NCI-H1048 (cell line): ENCODE data around the gene CCND1.
"Not testable (repeated sequence)": the region's sequence is repeated elsewhere in the genome, so short reads cannot be mapped to it uniquely, and the experiment has no call there.

Experiments
- DNase-seq: peaks from one replicate; lab custom pipeline; 2025; lab: John Stamatoyannopoulos, UW

The CCND1 gene

DNA sequence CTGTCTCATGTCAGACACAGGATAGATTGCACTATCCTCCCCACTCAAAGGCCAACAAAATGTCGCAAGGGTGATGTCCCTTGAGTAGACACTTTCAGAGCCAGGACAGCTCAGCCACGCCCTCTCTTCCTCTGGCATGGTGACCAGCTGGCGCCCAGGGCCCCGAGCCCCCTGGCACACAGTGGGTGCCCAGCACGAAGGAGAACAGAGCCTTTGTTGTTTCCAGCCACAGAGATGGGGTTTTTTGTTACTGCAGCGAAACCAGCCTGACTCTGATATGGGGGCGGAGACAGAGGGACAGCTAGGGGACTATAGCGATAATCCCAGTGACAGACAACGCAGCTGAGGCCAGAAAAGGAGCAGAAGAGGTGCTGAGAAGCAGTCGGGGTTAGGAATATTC lies 23.3 kb upstream of the CCND1 start:
- DNase-seq, result no peak

DNA sequence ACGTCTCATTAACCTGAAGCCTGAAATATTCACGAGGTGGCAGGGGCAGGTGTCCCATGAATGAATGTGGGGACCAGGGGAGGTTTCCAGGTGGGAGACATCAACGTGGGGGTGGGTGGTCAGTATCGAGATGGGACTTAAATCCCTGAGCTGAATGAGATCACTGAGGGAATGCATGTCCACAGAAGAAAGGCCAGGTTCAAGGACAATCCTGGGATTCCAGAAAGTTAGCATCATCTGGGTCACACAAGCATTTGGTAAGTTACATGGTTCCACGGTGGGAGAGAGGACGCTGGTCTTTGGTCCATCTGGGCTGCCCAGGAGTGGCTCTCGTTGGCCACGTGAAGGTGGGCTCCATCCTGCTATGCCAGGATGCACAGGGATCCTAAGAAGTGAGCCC lies 22.7 kb upstream of the CCND1 start:
- DNase-seq, result no peak

DNA sequence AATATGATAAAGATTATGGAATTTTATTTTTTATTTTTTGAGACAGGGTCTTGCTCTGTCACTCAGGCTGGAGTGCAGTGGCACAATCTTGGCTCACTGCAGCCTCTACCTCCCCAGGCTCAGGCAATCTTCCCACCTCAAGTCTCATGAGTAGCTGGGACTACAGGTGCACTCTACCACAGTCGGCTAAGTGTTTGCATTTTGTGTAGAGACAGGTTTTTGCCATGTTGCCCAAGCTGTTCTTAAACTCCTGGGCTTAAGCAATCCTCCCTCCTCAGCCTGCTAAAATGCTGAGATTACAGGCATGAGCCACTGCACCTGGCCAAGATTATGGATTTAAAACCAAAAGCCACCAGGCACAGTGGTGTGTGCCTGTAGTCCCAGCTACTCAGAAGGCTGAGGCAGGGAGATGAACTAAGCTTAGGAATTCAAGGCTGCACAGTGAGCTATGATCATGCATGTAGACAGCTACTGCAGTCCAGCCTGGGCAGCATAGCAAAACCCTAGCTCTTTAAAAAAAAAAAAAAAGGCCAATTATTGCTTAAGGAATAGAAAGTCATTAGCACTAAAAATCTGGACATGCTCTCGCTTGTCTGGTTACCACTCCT lies 20.2 kb upstream of the CCND1 start:
- no peak for DNase-seq

DNA sequence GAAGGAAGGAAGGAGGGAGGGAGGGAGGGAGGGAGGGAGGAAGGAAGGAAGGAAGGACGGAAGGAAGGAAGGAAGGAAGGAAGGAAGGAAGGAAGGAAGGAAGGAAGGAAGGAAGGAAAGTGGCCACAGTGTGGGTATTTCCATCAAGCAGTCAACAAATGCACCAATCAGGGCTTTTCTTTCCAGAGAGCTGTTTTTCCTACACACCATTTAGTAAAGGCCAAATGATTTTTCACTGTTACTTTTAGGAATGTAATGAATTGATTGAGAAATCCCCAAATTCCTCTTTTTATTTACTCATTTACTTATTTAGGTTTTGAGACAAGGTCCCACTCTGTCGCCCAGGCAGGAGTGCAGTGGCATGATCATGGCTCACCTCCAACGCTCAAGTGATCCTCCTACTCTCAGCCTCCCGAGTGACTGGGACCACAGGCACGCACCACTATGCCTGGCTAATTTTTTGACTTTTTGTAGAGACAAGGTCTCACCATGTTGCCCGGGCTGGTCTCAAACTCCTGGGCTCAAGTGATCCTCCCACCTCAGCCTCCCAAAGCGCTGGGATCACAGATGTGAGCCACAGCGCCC lies 18.8 kb upstream of the CCND1 start:
- DNase-seq, result not testable (repeated sequence)

DNA sequence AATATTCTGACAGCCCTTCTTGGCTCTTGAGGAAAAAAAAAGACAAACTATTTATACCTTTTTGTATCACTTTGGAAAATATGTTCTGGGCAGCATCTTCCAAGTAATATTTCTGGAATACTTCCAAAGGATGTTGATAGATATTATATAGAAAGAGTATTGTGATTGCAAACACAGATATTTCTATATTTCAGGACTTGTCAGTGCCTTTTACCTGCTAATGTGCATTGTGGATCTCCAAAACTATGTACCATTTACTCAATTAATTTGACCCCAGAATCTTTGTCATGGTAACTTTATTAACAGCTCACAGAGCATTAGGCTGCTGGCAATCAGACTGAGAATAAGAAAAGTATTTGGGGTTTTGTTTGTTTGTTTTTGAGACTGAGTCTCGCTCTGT lies 16.7 kb upstream of the CCND1 start:
- no peak for DNase-seq

DNA sequence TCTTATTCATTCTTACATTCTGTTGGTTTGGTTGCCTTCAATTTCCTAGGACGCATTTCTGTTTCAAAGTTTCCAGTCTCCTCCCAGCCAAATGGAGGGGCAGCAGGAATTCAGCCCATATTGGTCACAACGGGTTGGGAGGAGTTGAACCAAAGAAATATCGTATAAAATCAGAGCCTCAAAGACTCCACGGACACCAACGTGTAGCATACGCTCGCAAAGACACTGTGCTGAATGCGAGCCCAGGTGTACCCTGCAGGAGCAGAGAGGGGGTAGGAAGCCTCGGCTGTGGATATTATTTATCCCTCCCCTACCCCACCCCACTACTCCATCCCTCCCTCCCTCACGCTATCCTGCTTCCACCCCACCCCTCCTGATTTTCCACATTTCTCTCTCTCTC lies 15.5 kb upstream of the CCND1 start:
- DNase-seq, result no peak

DNA sequence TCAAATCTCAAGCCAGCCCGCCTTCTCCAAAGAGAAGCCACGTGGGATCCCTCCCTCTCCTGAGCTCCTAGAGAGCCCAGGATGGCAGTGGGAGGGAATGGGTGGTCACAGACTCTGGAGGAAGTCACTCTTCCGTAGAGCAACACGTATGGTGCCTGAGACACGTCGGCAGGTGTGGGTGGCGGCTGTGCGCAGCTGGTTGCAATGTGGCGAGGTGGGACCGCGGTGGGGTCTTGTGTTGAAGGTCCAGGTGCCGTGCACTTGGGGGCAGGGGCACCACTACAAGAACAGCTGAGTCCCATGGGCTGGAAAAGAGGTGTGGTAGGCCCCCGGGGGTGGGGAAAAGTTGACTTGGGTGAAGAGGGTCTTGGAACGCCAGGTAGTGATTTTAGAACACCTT lies 13.4 kb upstream of the CCND1 start:
- DNase-seq, result no peak

DNA sequence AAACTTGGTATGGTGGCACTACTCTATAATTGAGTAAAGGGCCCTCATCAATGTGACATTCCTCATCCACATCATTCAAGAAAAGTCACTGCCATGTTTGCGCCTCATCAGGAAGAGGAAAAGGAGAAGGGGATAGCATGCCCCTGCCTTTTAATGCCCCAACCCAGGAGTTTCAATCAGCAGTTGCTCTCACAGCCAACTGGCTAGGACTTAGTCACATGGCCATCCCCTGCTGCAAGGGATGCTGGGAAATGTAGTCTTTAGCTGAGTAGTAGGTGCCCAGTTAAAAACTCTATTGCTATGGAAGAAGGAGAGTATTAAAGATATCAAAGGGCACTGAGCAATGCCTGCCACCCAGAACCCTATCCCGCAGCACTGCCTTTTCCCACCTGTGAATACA lies 10.9 kb upstream of the CCND1 start:
- no peak for DNase-seq

DNA sequence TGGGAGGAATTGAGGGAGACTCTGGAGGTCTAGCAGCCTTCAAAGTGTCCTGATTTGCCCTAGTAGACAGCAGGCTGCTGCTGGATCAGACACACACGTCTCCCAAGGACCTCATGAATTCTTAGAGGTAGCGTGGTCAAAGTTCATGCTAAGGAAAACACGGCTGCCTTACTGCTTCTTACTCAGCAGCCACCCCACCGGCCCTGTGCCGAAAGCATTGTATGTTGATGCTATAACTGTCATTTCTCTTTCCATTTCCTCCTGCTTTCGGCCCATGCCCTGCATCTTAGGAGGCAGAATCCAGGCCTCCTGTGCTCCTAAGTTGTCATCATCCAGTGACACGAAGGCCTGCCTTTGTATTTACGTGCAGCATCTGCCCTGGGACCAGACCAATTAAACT lies 10.5 kb upstream of the CCND1 start:
- DNase-seq, result no peak

DNA sequence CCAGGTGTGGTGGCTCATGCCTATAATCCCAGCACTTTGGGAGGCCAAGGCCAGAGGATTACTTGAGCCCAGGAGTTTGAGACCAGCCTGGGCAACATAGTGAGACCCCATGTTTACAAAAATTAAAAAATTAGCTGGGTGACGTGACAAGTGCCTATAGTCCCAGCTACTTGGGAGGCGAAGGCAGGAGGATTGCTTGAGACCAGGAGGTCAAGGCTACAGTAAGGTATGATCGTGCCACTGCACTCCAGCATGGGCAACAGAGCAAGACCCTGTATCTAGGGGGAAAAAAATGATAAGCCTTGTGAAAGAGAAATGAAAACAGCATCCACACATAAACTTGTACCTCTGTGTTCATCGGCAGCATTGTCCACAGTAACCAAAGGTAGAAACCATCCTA lies 8.1 kb upstream of the CCND1 start:
- DNase-seq, result no peak

DNA sequence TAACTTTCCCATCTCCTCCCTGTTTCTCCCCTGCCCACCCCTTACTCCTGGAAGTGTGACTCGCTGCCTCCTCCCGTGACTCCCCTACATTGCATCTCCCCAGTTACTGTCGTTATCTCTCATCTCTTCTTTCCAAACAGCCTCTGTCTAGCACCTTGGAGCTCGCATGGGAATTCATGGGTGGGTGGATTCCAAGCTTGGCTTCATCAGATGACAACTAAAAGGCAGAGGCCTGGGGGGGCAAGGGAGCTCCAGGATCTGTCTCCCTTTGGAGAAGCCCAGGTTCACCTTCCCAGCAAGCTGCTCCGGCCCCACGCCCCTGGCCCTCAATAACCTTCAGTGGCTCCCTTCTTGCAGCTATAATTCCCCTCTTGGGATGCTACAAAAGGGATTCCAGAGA lies 6.9 kb upstream of the CCND1 start:
- no peak for DNase-seq

DNA sequence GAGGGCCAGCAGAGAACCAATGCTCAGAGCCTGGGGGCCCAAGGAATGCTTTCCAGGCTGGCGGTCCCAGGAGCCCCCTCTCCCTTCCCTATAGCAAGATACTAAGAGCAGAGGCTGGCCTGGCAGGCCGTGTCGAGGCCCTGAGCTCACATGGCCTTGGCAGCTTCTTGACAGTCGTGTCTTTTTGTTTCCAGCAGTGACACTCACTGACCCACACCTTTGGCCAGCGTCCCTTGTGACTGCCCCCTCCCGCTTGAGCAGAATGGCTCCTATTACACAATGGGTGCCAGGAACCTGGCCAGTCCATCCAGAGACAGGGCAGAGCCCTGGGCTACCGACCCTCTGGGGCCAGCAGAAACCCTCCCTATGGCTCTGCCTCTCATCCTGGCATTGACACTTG lies 6.4 kb upstream of the CCND1 start:
- DNase-seq, result no peak

DNA sequence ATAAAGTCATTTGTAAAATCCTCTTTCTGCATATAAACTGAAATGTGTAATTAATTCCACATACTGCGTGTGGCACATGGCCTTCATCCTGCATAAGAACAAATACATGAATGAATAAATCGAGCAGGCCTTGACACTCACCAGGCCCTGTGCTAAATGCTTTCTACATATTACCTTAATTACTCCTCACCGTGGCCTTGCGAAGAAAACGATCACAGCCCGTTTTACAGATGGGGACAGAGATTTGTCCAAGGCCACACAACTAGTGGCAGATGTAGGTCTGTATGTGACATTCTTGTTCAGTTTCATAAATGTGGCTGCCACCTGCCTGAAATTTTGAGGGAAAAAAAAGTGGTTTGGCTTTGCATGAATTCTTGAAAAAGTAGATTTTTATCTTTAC lies 5.8 kb upstream of the CCND1 start:
- DNase-seq, result no peak

DNA sequence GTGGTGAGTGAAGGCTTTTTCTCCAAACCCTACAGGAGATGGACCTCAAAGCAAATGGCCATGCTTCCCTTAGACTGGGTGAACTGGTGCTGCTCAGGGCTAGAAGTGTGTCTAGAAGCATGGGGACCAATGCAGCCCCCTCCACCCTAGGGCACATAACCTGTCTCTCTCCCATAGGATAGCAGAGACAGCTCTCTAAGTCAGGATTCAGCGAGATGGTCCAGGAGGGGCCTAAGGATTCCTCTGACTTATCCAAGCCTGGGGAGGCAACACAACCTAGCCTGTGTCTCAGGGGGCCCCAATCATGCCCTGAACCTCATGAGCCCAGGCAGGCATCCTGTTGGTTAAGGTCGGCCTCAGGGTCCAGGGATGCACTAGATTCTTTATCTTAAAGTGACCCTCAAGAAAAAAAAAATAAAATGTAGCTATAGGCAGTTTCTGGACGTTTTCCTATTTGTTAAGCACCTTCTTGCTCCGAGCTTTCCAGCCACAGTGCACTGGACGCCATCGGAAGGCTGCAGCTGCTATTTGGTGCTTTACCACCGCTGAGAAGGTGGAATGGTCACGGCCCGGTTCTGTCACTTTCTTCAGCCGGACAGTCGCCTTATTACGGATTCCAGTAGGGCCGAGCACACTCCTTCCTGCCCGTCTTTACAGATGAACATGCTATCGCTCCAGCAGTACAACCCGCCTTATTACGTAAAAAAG lies 5.0 kb upstream of the CCND1 start:
- no peak for DNase-seq

DNA sequence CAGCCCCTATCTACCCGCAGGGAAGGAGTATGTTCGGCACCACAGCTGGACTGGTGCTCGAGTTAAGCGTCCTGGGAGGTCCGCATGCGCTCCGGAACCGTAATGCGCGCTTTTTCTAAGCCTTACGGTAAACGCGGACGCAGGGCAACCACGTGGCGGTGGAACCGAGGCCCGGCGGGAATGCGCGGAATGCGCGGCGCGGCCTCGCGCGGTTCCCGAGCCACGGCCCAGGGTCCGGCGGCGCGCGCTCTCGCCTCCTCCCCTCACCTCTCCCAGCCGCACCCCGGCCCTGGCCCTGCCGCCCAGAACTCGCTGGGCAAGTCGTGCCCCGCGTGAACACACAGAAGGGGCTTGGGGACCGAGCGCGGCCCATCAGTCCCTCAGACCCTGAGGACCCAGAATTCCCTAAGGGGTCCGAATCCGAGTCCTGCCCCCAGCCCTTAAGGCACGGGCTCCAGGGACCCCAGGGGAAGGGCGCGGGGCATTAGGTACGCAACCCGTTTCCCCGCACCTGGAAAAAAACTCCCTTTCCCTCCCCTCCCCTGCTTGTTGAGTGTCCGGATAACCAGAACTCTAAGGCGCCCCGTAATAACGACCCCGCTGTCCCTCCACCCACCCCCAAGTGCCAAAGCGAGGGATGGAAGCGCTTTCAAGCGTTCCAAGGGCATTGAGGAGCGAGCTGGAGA lies 4.3 kb upstream of the CCND1 start:
- DNase-seq, result no peak

DNA sequence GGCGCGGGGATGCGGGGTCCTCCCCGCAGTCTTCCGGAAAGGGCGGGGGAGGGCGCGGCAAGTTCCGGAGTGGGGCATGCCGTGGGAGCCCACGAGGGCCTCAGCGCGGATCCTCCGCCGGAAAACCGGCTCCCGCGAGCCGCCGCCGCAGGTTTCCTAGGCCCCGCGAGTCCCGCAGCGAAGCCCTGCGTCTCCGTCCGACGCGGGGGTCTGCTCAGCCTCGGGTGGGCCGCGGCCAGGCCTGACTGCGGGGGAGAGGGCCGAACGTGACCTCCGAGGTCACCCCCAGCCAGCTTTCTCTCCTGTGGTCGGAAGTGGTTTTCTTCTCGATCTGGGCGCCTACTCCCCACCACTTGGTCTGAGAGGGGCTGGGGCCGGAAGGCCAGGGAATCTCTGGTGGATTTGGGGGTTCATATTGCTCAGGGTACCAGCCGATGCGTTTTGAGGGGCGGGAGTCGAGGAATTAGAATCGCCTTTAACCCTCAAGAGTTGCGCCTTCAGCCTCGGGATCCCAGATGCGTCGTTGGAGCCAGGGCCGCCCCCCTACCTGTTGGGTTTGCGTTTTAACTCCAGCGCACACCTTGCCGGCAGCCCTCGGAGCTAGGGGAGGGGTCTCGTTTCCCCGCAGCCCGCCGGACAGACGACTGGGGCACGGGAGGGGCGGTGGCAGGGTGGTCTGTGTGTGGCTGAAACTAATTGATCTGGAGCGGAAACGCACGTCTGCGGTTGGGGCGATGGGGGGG lies 3.6 kb upstream of the CCND1 start:
- DNase-seq, result no peak

DNA sequence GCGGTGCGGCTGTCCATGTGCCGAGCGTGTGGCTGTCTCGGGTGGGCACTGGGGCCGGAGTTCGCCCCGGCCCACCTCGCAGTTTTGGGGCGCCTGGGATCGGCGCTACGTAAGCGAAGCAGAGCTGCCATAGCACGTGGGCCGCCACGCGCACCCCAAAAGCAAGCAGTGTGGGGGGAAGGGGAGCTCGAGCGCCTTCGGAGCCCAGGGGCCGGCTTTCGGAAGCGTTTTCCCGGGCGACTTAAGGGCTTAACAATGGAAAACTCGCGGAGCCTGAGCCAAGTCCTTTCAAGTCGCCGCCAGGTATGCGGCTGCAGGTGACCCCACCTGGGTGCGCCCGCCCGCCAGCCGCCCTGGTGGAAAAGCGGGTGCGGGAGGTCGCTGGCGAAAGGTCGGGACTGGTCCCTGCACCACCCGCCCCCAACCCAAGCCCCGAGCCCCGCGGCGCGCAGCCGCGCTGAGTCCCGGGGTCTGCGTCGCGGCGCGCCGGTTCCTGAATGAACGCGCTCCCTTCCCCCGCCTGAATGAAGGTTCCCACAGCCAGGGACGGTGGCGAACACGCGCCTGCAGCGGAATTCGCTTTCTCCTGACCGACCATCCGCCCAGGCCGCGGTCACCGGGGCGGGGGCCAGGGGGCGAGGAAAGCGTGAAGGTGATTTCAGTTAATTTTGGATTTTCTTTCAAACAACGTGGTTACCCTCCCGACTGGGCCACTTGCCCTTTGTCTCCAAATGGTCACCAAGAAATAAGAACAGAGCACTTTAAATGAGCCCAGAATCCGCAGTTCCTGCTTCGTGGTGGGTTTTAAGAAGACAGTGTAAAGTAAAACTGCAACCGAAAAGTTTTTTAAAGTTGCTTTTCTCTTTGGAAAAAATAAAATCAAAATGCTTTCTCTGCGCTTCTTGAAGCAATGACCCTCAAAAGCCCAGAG lies 2.8 kb upstream of the CCND1 start:
- no peak for DNase-seq

DNA sequence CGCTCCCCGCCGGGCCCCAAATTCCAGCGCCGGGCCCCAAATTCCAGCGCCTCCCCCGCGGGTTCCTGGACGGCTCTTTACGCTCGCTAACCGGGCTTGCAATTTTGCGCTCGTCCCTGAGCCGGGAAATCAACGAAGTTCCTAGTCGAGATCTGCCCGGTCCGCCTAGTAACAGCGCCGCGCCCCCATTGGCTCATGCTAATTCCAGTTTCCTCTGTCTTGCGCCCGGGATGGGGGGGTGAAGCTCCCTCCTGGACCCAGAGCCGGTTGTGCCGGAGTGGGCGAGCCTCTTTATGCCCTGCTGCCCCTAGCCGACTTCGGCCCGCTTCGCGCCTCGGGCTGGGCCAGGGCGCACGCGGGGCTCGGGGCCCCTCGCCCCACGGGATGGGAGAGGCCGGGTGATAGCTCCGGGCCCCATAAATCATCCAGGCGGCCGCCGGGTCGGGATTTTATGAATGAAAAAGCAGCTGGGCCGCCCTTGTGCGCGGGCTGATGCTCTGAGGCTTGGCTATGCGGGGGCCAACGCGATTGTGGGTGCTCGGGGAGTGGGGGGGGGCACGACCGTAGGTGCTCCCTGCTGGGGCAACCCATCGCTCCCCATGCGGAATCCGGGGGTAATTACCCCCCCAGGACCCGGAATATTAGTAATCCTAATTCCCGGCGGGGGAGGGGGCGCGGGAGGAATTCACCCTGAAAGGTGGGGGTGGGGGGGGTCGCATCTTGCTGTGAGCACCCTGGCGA lies 1.8 kb upstream of the CCND1 start:
- peak; percentile 65 for DNase-seq

DNA sequence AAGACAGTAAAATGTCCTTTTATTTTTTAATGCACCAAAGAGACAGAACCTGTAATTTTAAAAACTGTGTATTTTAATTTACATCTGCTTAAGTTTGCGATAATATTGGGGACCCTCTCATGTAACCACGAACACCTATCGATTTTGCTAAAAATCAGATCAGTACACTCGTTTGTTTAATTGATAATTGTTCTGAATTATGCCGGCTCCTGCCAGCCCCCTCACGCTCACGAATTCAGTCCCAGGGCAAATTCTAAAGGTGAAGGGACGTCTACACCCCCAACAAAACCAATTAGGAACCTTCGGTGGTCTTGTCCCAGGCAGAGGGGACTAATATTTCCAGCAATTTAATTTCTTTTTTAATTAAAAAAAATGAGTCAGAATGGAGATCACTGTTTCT lies 1.1 kb upstream of the CCND1 start:
- DNase-seq, result no peak

DNA sequence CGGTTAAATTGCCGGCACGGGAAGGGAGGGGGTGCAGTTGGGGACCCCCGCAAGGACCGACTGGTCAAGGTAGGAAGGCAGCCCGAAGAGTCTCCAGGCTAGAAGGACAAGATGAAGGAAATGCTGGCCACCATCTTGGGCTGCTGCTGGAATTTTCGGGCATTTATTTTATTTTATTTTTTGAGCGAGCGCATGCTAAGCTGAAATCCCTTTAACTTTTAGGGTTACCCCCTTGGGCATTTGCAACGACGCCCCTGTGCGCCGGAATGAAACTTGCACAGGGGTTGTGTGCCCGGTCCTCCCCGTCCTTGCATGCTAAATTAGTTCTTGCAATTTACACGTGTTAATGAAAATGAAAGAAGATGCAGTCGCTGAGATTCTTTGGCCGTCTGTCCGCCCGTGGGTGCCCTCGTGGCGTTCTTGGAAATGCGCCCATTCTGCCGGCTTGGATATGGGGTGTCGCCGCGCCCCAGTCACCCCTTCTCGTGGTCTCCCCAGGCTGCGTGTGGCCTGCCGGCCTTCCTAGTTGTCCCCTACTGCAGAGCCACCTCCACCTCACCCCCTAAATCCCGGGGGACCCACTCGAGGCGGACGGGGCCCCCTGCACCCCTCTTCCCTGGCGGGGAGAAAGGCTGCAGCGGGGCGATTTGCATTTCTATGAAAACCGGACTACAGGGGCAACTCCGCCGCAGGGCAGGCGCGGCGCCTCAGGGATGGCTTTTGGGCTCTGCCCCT lies 529 bp upstream of the CCND1 start:
- DNase-seq, result no peak
